ENCODE results near the gene EPB41L4A.

DNA sequence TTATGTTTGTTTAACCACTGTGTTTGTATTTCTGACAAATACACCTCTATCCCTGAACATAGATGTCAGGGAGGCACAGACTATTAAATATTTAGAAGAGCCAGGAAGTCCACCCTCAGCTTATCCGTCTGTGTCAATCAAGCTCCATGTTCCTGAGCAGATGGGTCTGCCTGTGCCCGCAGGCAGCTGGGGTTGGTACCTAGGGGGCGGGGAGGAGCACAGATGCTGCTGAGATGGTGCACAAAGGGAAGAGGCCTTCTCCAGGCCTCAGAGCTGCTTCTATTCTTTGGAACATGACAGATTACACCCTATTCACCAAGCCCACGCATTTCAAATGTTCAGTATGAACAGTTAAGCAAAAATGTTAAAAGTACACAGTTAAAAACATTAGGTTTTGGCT is 142.1 kb downstream of the EPB41L4A start:
- TF ChIP-seq POLR2A (IDR thresholded peaks at IDR 0.05; ENCODE audit: low read length) (no peak), GATA1 (IDR thresholded peaks at IDR 0.05; ENCODE audit: low read depth, low read length) (no peak)
